ENCODE results near the gene CEP72.

CEP72 gene

DNA sequence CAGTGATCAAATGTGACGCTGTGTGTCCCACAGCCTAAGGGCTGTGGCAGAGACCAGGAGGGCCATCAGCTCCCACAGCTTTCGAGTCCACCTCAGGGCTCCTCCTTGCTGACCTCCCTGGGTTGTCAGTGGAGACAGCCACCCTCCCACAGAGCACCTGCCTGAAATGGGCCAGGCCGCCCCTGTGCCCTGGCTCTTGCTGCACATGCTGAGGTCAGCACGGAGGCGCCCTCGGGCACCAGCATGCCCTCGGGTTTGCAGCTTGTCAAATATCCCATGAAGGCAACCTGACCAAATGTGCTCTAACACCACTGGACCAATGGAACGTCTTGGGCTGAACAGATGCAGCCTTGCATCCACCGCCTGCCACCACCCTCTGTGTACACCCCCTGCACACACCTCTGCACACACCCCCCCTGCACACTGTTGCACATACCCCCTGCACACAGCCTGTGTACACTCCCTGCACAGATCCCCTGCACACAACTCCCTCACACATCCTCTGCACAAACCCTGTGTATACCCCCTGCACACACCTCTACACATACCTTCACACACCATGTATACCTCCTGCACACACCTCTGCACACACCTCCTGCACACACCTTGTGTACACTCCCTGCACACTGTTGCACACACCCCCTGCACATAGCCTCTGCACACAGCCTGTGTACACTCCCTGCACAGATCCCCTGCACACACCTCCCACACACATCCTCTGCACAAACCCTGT lies 2.0 kb upstream of the CEP72 start:
- Mint-ChIP-seq H3K36me3 (ENCODE audit: low read depth) (peaks cover 16% of the 10 kb centered on the region), H3K27ac (no peak overlapping the region), H3K27me3 (ENCODE audit: low read depth) (no peaks in the 10 kb centered on the region), H3K9me3 (peaks cover 11% of the 10 kb centered on the region), H3K4me3 (peak overlapping the region; percentile 69), H3K4me1 (ENCODE audit: low read depth) (peaks cover 36% of the 10 kb centered on the region)
- no peak for DNase-seq (ENCODE audit: low spot score)

DNA sequence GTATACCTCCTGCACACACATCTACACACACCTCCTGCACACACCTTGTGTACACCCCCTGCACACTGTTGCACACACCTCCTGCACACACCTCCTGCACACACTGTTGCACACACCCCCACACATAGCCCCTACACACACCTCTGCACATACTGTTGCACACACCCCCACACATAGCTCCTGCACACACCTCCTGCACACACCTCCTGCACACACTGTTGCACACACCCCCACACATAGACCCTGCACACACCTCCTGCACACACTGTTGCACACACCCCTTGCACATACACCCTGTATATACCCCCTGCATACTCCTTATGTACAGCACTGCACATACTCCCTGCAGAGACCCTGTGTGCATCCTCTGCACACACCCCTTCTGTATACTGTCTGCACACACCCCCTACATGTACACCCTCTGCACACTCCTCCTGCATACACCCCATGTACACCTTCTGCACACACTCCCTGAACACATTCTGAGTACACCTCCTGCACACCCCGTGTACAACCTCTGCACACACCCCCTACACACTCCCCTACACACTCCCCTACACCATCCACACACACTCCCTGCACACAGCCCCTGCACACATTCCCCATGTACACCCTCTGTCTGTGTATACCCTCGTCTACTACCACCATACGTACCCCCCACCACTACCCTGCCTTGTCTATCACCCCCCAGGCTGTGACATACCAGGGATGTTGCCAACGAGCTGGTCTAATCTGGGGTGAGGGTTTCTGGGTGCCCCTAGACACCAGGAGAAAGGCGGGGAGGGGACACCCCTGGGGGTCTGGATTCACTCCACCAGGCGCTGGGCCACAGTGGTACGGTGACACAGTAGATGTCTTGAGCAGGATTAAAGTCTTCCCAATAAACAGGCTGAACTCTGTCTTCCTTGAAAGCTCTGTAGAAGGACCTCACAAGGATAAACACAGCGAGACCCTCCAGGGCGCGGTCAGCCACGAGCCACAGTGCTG lies 1.1 kb upstream of the CEP72 start:
- H3K4me3 Mint-ChIP-seq, result peak overlapping the region; percentile 69
- no peak for DNase-seq (ENCODE audit: low spot score)
- peaks cover 11% of the 10 kb centered on the region for H3K9me3 Mint-ChIP-seq
- H3K27ac Mint-ChIP-seq, result peak overlapping the region; percentile 67
- peaks cover 40% of the 10 kb centered on the region for H3K4me1 Mint-ChIP-seq (ENCODE audit: low read depth)
- peaks cover 22% of the 10 kb centered on the region for H3K36me3 Mint-ChIP-seq (ENCODE audit: low read depth)
- no peaks in the 10 kb centered on the region for H3K27me3 Mint-ChIP-seq (ENCODE audit: low read depth)

GRCh38 chr5:612498-613424 lies 621 bp downstream of the CEP72 start:
- H3K9me3 Mint-ChIP-seq, result peaks cover 11% of the 10 kb centered on the region
- peak overlapping the region; percentile 95 for H3K4me3 Mint-ChIP-seq
- peaks cover 30% of the 10 kb centered on the region for H3K36me3 Mint-ChIP-seq (ENCODE audit: low read depth)
- peak overlapping the region; percentile 96 for H3K27ac Mint-ChIP-seq
- H3K4me1 Mint-ChIP-seq (ENCODE audit: low read depth), result peaks cover 40% of the 10 kb centered on the region
- no peaks in the 10 kb centered on the region for H3K27me3 Mint-ChIP-seq (ENCODE audit: low read depth)
- no peak for DNase-seq (ENCODE audit: low spot score)

DNA sequence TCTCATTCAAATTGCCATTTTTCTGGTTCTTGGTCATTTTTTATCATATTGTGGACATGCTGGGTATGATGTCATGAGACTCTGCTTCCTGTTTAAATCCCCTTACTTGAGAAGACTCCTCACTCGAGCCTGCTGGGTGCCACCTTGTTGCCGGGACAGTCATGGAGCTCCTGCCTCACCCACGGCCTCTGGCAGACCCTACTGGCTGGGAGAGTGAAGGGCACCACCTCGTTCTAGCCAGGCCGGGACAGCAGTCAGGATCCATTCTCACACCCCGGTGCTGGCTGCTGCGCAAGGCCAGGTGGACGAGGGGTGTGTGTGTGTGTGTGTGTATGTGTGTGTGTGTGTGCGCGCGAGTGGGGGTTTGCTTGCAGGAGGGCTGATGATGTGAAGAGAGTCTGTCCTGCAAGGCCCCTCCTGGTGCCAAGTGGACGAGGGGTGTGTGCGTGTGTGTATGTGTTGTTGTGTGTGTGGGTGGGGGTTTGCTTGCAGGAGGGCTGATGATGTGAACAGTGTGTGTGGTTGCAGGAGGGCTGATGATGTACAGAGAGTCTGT lies 4.4 kb downstream of the CEP72 start:
- Mint-ChIP-seq H3K4me3 (no peak overlapping the region), H3K9me3 (peaks cover 11% of the 10 kb centered on the region), H3K36me3 (ENCODE audit: low read depth) (peaks cover 47% of the 10 kb centered on the region), H3K27me3 (ENCODE audit: low read depth) (no peaks in the 10 kb centered on the region), H3K4me1 (ENCODE audit: low read depth) (peaks cover 29% of the 10 kb centered on the region), H3K27ac (peak overlapping the region; percentile 47)
- DNase-seq (ENCODE audit: low spot score), result no peak

DNA sequence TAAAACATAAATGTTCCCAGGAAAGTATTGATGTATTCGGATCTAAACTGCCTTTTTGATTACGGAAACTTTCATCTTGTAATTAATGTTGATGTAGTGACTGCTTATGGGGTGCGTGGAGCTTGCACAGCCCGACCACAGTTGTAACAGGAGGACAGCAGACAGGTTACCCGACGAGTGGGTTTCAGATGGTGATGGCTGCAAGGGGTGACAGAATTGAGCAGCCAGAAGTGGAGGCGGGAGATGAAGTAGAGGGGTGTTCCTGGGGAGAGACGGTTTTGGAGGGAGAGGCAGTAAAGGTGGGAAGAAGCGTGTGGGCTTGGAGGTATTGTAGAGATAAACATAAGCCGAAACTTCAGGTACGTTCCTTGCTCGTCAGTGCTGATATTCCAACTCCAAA lies 5.8 kb downstream of the CEP72 start:
- H3K27me3 Mint-ChIP-seq (ENCODE audit: low read depth), result no peaks in the 10 kb centered on the region
- H3K27ac Mint-ChIP-seq, result no peak overlapping the region
- no peak overlapping the region for H3K4me3 Mint-ChIP-seq
- H3K36me3 Mint-ChIP-seq (ENCODE audit: low read depth), result peaks cover 44% of the 10 kb centered on the region
- H3K9me3 Mint-ChIP-seq, result peaks cover 8% of the 10 kb centered on the region
- peaks cover 26% of the 10 kb centered on the region for H3K4me1 Mint-ChIP-seq (ENCODE audit: low read depth)
- DNase-seq (ENCODE audit: low spot score), result no peak

DNA sequence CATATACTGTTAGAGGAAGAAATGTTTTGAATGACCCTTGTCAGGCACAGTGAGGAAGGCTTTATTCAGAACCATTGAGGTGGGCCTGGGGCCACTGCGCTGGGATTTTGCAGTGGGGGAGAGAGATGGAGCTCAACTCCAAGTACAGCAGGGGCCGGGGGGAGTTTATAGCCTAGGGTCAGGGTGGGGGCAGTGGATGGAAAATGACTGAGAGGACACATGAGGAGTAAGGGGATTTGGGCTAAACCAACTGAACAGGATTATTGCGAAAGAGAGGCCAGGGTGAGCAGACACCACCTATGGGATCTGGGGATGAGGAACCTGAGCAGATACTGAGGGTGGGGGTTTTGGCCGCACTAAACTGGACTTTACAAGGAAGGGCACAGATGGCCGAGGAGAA lies 6.3 kb downstream of the CEP72 start:
- Mint-ChIP-seq H3K36me3 (ENCODE audit: low read depth) (peaks cover 40% of the 10 kb centered on the region), H3K4me3 (no peak overlapping the region), H3K27ac (no peak overlapping the region), H3K27me3 (ENCODE audit: low read depth) (no peaks in the 10 kb centered on the region), H3K9me3 (peaks cover 6% of the 10 kb centered on the region), H3K4me1 (ENCODE audit: low read depth) (peaks cover 23% of the 10 kb centered on the region)
- no peak for DNase-seq (ENCODE audit: low spot score)

- DNase-seq (ENCODE audit: low spot score), result no peak
- Mint-ChIP-seq H3K9me3 (no peaks in the 10 kb centered on the region), H3K27ac (no peak overlapping the region), H3K36me3 (ENCODE audit: low read depth) (peaks cover 39% of the 10 kb centered on the region), H3K4me3 (no peak overlapping the region), H3K27me3 (ENCODE audit: low read depth) (no peaks in the 10 kb centered on the region), H3K4me1 (ENCODE audit: low read depth) (peaks cover 15% of the 10 kb centered on the region)
Measured at GRCh38 chr5:619444-619843, 7.3 kb downstream of the CEP72 start.

DNA sequence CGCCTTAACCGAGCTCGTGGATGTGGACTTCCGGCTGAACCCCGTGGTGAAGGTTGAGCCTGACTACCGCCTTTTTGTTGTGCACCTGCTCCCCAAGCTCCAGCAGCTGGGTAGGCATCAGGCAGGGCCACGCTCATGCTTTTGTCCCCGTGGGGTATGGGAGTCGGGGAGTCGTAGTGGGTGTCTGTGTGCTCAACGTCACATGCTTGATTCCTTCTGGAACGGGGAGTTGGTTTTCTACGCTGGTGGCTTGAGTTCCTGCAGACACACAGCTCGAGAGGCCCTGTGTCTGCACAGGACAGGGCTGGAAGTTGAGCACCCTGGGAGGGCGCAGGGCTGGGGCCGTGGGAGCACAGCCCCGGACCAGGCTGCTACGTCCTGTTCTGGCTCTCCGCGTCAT lies 8.0 kb downstream of the CEP72 start:
- Mint-ChIP-seq H3K27ac (no peak overlapping the region), H3K4me1 (ENCODE audit: low read depth) (peaks cover 10% of the 10 kb centered on the region), H3K27me3 (ENCODE audit: low read depth) (no peaks in the 10 kb centered on the region), H3K9me3 (no peaks in the 10 kb centered on the region), H3K36me3 (ENCODE audit: low read depth) (peaks cover 37% of the 10 kb centered on the region), H3K4me3 (no peak overlapping the region)
- no peak for DNase-seq (ENCODE audit: low spot score)

DNA sequence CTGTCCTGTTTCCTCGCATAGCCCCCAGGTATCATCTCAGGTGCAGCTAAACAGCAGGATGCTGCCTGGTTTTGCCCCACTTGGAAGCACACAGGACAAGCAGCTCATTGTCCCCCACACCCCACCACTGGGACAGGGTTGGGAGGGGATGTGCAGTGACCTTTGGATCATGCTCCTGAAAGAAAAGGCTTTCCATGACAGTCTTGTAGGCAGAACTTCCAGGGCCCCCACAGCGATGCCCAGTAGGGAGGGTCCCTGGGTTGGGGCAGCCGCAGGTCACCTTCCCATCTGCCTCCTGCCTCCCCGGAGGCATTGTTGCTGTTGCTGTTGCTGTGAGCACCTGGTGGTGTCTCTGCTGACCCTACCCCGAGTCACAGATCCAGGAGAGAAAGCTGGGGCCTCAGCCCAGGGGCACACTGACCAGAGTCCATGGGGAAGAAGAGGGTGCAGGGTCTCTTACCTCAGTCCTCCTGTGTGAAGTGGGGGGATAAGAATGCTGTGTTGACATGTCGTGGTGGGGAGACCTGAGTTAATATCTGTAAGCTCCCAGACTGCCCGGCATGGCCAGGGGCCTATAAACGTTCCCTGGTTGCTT lies 8.5 kb downstream of the CEP72 start:
- H3K27ac Mint-ChIP-seq, result no peak overlapping the region
- H3K4me3 Mint-ChIP-seq, result no peak overlapping the region
- DNase-seq (ENCODE audit: low spot score), result no peak
- peaks cover 7% of the 10 kb centered on the region for H3K4me1 Mint-ChIP-seq (ENCODE audit: low read depth)
- no peaks in the 10 kb centered on the region for H3K27me3 Mint-ChIP-seq (ENCODE audit: low read depth)
- no peaks in the 10 kb centered on the region for H3K9me3 Mint-ChIP-seq
- H3K36me3 Mint-ChIP-seq (ENCODE audit: low read depth), result peaks cover 33% of the 10 kb centered on the region

DNA sequence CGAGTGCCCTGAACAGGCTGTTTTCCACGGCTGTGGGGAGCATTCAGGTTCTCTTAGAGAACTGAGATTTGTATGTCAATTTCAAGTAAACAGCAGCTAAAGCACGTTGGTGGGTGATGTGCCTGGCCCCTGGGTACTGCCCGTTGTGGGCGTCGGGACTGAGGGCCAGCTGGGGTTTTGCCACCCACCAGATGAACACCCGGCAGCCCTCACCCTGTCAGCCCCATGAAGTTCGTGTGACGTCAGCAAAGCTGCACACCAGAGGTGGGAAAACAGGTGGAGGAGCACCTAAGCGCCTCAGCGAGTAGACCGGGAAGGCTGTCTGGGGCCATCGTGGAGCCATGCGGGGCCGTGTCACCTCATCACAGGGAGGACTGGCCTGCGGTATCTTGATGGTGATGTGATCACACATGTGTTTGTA lies 9.2 kb downstream of the CEP72 start:
- no peak overlapping the region for H3K27ac Mint-ChIP-seq
- DNase-seq (ENCODE audit: low spot score), result no peak
- peaks cover 3% of the 10 kb centered on the region for H3K4me1 Mint-ChIP-seq (ENCODE audit: low read depth)
- peaks cover 29% of the 10 kb centered on the region for H3K36me3 Mint-ChIP-seq (ENCODE audit: low read depth)
- no peaks in the 10 kb centered on the region for H3K27me3 Mint-ChIP-seq (ENCODE audit: low read depth)
- H3K9me3 Mint-ChIP-seq, result no peaks in the 10 kb centered on the region
- H3K4me3 Mint-ChIP-seq, result no peak overlapping the region

GRCh38 chr5:622359-622758 lies 10.2 kb downstream of the CEP72 start:
- peaks cover 28% of the 10 kb centered on the region for H3K36me3 Mint-ChIP-seq (ENCODE audit: low read depth)
- no peaks in the 10 kb centered on the region for H3K9me3 Mint-ChIP-seq
- H3K27ac Mint-ChIP-seq, result no peak overlapping the region
- H3K4me1 Mint-ChIP-seq (ENCODE audit: low read depth), result no peaks in the 10 kb centered on the region
- DNase-seq (ENCODE audit: low spot score), result no peak
- no peaks in the 10 kb centered on the region for H3K27me3 Mint-ChIP-seq (ENCODE audit: low read depth)
- no peak overlapping the region for H3K4me3 Mint-ChIP-seq

GRCh38 chr5:622946-623522 lies 10.9 kb downstream of the CEP72 start:
- DNase-seq (ENCODE audit: low spot score), result no peak
- Mint-ChIP-seq H3K27ac (no peak overlapping the region), H3K4me1 (ENCODE audit: low read depth) (no peaks in the 10 kb centered on the region), H3K27me3 (ENCODE audit: low read depth) (no peaks in the 10 kb centered on the region), H3K9me3 (no peaks in the 10 kb centered on the region), H3K4me3 (no peak overlapping the region), H3K36me3 (ENCODE audit: low read depth) (peaks cover 29% of the 10 kb centered on the region)

GRCh38 chr5:623531-623930 lies 11.4 kb downstream of the CEP72 start:
- Mint-ChIP-seq H3K27ac (no peak overlapping the region), H3K36me3 (ENCODE audit: low read depth) (peaks cover 26% of the 10 kb centered on the region), H3K4me1 (ENCODE audit: low read depth) (no peaks in the 10 kb centered on the region), H3K4me3 (no peak overlapping the region), H3K9me3 (no peaks in the 10 kb centered on the region), H3K27me3 (ENCODE audit: low read depth) (no peaks in the 10 kb centered on the region)
- DNase-seq (ENCODE audit: low spot score), result no peak
